Nephron (organoid): ENCODE results near the gene CREB5.

Experiments
- H3K27ac Mint-ChIP-seq, 3 experiments: 2 replicates each; pipeline ENCODE4 v1.8.0; 2020; ENCODE audit warnings: mixed read lengths in 3 of 3, mild to moderate bottlenecking in 2 of 3, moderate library complexity in 1 of 3
- H3K27me3 Mint-ChIP-seq: 2 replicates; pipeline ENCODE4 v1.8.0; 2021; ENCODE audit warnings: low read depth, mild to moderate bottlenecking, moderate library complexity, mixed read lengths
- H3K36me3 Mint-ChIP-seq: 2 replicates; pipeline ENCODE4 v1.8.0; 2020; ENCODE audit warnings: low read depth, mixed read lengths
- H3K4me1 Mint-ChIP-seq: 2 replicates; pipeline ENCODE4 v1.8.0; 2020; ENCODE audit warnings: mixed read lengths
- H3K4me3 Mint-ChIP-seq, 3 experiments: 2 replicates each; pipeline ENCODE4 v1.8.0; 2020; ENCODE audit warnings: mild to moderate bottlenecking in 3 of 3, mixed read lengths in 3 of 3, moderate library complexity in 2 of 3
- H3K9me3 Mint-ChIP-seq: 2 replicates; pipeline ENCODE4 v1.8.0; 2020; ENCODE audit warnings: mixed read lengths
- CTCF ChIP-seq, 3 experiments: fragments of 200-600 bp; sonication (generic); IDR thresholded peaks; one replicate each; pipeline ENCODE4 v1.5.0; 2021; ENCODE audit warnings: antibody characterized with exemption in 3 of 3; ENCODE audit not compliant: unreplicated experiment in 3 of 3

The CREB5 gene

GRCh38 chr7:28532181-28532580 is 119.9 kb downstream of the CREB5 start:
- no peaks in the 10 kb centered on the region for H3K36me3 Mint-ChIP-seq
- H3K9me3 Mint-ChIP-seq, result peaks cover 3% of the 10 kb centered on the region
- TF ChIP-seq CTCF (IDR thresholded peaks at IDR 0.05; ENCODE audit: unreplicated experiment in 3 of 3), result no peak
- peak overlapping the region in 1 of 3 experiments; percentile 15 for H3K4me3 Mint-ChIP-seq
- H3K27me3 Mint-ChIP-seq, result peaks cover 4% of the 10 kb centered on the region
- peak overlapping the region in 2 of 3 experiments; percentile 72 to 93 for H3K27ac Mint-ChIP-seq
- H3K4me1 Mint-ChIP-seq, result peaks cover 46% of the 10 kb centered on the region

- Mint-ChIP-seq H3K9me3 (peaks cover 3% of the 10 kb centered on the region), H3K4me3 (no peak overlapping the region), H3K4me1 (peaks cover 46% of the 10 kb centered on the region), H3K27me3 (peaks cover 4% of the 10 kb centered on the region), H3K36me3 (no peaks in the 10 kb centered on the region), H3K27ac (peak overlapping the region; percentile 79 to 88 (median 85))
- no peak for TF ChIP-seq CTCF (IDR thresholded peaks at IDR 0.05; ENCODE audit: unreplicated experiment in 3 of 3)
These were observed 120.9 kb downstream of the CREB5 start for GRCh38 chr7:28533267-28533666.

- peaks cover 2% of the 10 kb centered on the region for H3K27me3 Mint-ChIP-seq
- peaks cover 3% of the 10 kb centered on the region for H3K9me3 Mint-ChIP-seq
- H3K36me3 Mint-ChIP-seq, result no peaks in the 10 kb centered on the region
- TF ChIP-seq CTCF (IDR thresholded peaks at IDR 0.05; ENCODE audit: unreplicated experiment in 3 of 3), result no peak
- H3K4me1 Mint-ChIP-seq, result peaks cover 46% of the 10 kb centered on the region
- H3K27ac Mint-ChIP-seq, result peak overlapping the region; percentile 79 to 88 (median 85)
- H3K4me3 Mint-ChIP-seq, result no peak overlapping the region
These were observed 121.6 kb downstream of the CREB5 start for GRCh38 chr7:28533731-28534531.

GRCh38 chr7:28536259-28536658 is 123.9 kb downstream of the CREB5 start:
- peak; percentile 47 to 55 (median 52) for TF ChIP-seq CTCF (IDR thresholded peaks at IDR 0.05; ENCODE audit: unreplicated experiment in 3 of 3)
- peak overlapping the region in 2 of 3 experiments; percentile 88 for H3K27ac Mint-ChIP-seq
- H3K27me3 Mint-ChIP-seq, result no peaks in the 10 kb centered on the region
- H3K36me3 Mint-ChIP-seq, result no peaks in the 10 kb centered on the region
- peaks cover 37% of the 10 kb centered on the region for H3K4me1 Mint-ChIP-seq
- H3K4me3 Mint-ChIP-seq, result peak overlapping the region in 1 of 3 experiments; percentile 37
- peaks cover 3% of the 10 kb centered on the region for H3K9me3 Mint-ChIP-seq

- Mint-ChIP-seq H3K9me3 (no peaks in the 10 kb centered on the region), H3K4me1 (peaks cover 33% of the 10 kb centered on the region), H3K4me3 (no peak overlapping the region), H3K27ac (no peak overlapping the region), H3K27me3 (no peaks in the 10 kb centered on the region), H3K36me3 (no peaks in the 10 kb centered on the region)
- TF ChIP-seq CTCF (IDR thresholded peaks at IDR 0.05; ENCODE audit: unreplicated experiment in 3 of 3), result no peak
These were observed 127.1 kb downstream of the CREB5 start for GRCh38 chr7:28539289-28539981.
